CD14-positive monocyte (primary cell): ENCODE results near the gene KCNMB1. TPM values are rescaled to one million over a fixed set of nuclear protein-coding genes. Genes with fewer than 3 reads are reported as not detected.

Experiments
- DNase-seq, 3 donors: peaks; one replicate each; pipeline ENCODE4 v3.0.0-alpha.2; 2011 to 2022
- H2AFZ ChIP-seq: 2 replicates; pipeline ENCODE4 v1.6.0; 2012; ENCODE audit warnings: mild to moderate bottlenecking, low read depth, low read length, inconsistent platforms; ENCODE audit not compliant: insufficient read depth, poor library complexity, severe bottlenecking
- H3K27ac ChIP-seq, 2 donors: 1 replicate in 1 of 2; 2 replicates in 1 of 2; pipeline ENCODE4 v1.5.1; 2012 to 2013; ENCODE audit warnings: low read length in 2 of 2, control low read depth in 1 of 2, inconsistent platforms in 1 of 2, low read depth in 1 of 2, mild to moderate bottlenecking in 1 of 2
- H3K27me3 ChIP-seq, 2 donors: one replicate each; pipeline versions ENCODE4 v1.6.0 to v1.6.1; 2011 to 2013; ENCODE audit warnings: low read length in 2 of 2; ENCODE audit not compliant: control insufficient read depth in 2 of 2, insufficient read depth in 2 of 2
- H3K36me3 ChIP-seq, 2 donors: replicated peaks in 1 of 2; 1 replicate in 1 of 2; 2 replicates in 1 of 2; pipeline versions ENCODE4 v1.5.1 to v1.6.1; 2012 to 2013; ENCODE audit warnings: low read length in 2 of 2, control low read depth in 1 of 2, inconsistent platforms in 1 of 2, mild to moderate bottlenecking in 1 of 2; ENCODE audit not compliant: insufficient read depth in 2 of 2, control insufficient read depth in 1 of 2
- H3K4me1 ChIP-seq, 2 donors: 1 replicate in 1 of 2; 2 replicates in 1 of 2; pipeline versions ENCODE4 v1.5.1 to v1.6.1; 2012 to 2013; ENCODE audit warnings: low read length in 2 of 2, control low read depth in 1 of 2, inconsistent platforms in 1 of 2, mild to moderate bottlenecking in 1 of 2, moderate library complexity in 1 of 2; ENCODE audit not compliant: insufficient read depth in 2 of 2, control insufficient read depth in 1 of 2
- H3K4me2 ChIP-seq: replicated peaks from 2 replicates; pipeline ENCODE3; 2012; ENCODE audit warnings: low read length, moderate library complexity, mild to moderate bottlenecking; ENCODE audit not compliant: poor library complexity, severe bottlenecking; ENCODE audit errors: extremely low read depth
- H3K4me3 ChIP-seq, 3 experiments: fragments of 200-600 bp in 1 of 3; sonication (generic) in 1 of 3; replicated peaks in 1 of 3; 1 replicate in 2 of 3; 2 replicates in 1 of 3; pipeline ENCODE4 v1.5.1; 2011 to 2013; ENCODE audit warnings: low read length in 3 of 3, mild to moderate bottlenecking in 3 of 3, control low read depth in 2 of 3, low read depth in 2 of 3, inconsistent platforms in 1 of 3, moderate library complexity in 1 of 3
- H3K79me2 ChIP-seq: 2 replicates; pipeline ENCODE4 v1.6.0; 2012; ENCODE audit warnings: mild to moderate bottlenecking, control low read depth, inconsistent platforms, low read length, moderate library complexity; ENCODE audit not compliant: insufficient read depth
- H3K9ac ChIP-seq: 2 replicates; pipeline ENCODE4 v1.6.0; 2017; ENCODE audit warnings: low read length, mild to moderate bottlenecking; ENCODE audit not compliant: insufficient read depth, poor library complexity, severe bottlenecking
- H3K9me3 ChIP-seq, 2 donors: replicated peaks in 1 of 2; 1 replicate in 1 of 2; 2 replicates in 1 of 2; pipeline versions ENCODE4 v1.5.1 to v1.6.1; 2012 to 2013; ENCODE audit warnings: low read length in 2 of 2, control low read depth in 1 of 2; ENCODE audit not compliant: control insufficient read depth in 1 of 2, insufficient read depth in 1 of 2
- H4K20me1 ChIP-seq: 2 replicates; pipeline ENCODE4 v1.6.0; 2012; ENCODE audit warnings: mild to moderate bottlenecking, low read length, control low read depth, moderate library complexity; ENCODE audit not compliant: insufficient read depth
- H3K27ac Mint-ChIP-seq, 7 donors: one replicate each; pipeline ENCODE4 v1.8.0; 2020; ENCODE audit warnings: mild to moderate bottlenecking in 7 of 7, mixed read lengths in 7 of 7, moderate library complexity in 6 of 7, inconsistent platforms in 2 of 7
- H3K27me3 Mint-ChIP-seq, 3 donors: one replicate each; pipeline ENCODE4 v1.8.0; 2021 to 2022; ENCODE audit warnings: low read depth in 3 of 3, mild to moderate bottlenecking in 3 of 3, mixed read lengths in 3 of 3, moderate library complexity in 3 of 3, inconsistent platforms in 1 of 3
- H3K36me3 Mint-ChIP-seq, 2 donors: one replicate each; pipeline ENCODE4 v1.8.0; 2020; ENCODE audit warnings: mixed read lengths in 2 of 2, inconsistent platforms in 1 of 2, mild to moderate bottlenecking in 1 of 2
- H3K4me1 Mint-ChIP-seq: one replicate; pipeline ENCODE4 v1.8.0; 2020; ENCODE audit warnings: mild to moderate bottlenecking, mixed read lengths
- H3K4me3 Mint-ChIP-seq, 2 donors: one replicate each; pipeline ENCODE4 v1.8.0; 2020; ENCODE audit warnings: mild to moderate bottlenecking in 2 of 2, mixed read lengths in 2 of 2, moderate library complexity in 1 of 2
- H3K9me3 Mint-ChIP-seq, 7 donors: one replicate each; pipeline ENCODE4 v1.8.0; 2020 to 2022; ENCODE audit warnings: mixed read lengths in 7 of 7, mild to moderate bottlenecking in 6 of 7, moderate library complexity in 6 of 7, inconsistent platforms in 2 of 7
- WGBS: methylation state at CpG from one replicate; pipeline ENCODE4 v1.1.5; 2013; ENCODE audit warnings: missing lambda C conversion rate; ENCODE audit not compliant: insufficient coverage; 5-methylcytosine and 5-hydroxymethylcytosine counted together
- intact Hi-C, 2 donors: fragments of 100-400 bp; cut with micrococcal nuclease; formaldehyde crosslinking; loops; one replicate each; pipeline versions ENCODE4 v1.15.0 to v1.15.1; 2023
- polyA plus RNA-seq, 3 donors: library from polyadenylated mRNA; depleted of rRNA in 1 of 3; unstranded in 2 of 3; stranded (reverse) in 1 of 3; fragments of 300-500 nt in 2 of 3; fragments of >200 nt in 1 of 3; fragmentation: Illumina TruSeq in 2 of 3; gene quantifications; 1 replicate in 2 of 3; 2 replicates in 1 of 3; pipeline ENCODE4 v1.2.3, GENCODE V29; 2012 to 2021
- TF ChIP-seq, protein P1 (sequence below): fragments of 200-600 bp; IDR thresholded peaks from one replicate; pipeline ENCODE4 v1.8.0; 2022; ENCODE audit warnings: antibody characterized with exemption, mild to moderate bottlenecking

Gene KCNMB1
- polyA plus RNA-seq, 3 donors: 0.79 to 20.8 (median 1.2) TPM

DNA sequence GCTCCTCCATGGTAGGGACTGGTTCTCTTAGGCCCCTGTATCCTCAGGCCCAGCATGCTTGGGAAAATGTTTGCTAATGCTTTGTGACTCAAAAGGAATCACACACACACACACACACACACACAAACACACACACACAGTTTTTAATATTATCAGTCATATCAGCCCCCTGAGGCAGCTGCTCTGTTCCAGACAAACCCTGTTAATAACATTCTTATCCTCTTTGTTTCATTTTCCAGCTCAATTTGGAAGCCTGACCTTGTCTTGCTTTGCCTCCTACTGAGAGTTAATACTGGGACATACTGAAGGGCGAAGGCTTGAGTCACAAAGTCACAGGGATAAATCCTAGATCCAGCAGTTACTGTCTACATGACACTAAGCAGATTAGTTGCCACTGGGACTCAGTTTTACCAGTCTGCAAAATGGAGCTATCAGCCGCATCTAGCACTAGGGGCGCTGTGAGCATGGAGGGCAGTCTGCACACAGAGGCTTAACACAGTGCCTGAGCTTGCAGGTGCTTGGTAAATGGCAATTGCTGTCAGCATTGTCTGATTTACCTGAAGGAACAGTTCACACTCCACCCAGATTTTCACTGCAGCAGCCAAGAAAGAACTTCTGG lies 37.1 kb upstream of the KCNMB1 start:
- intact Hi-C loops: loop anchor here in 1 of 2 donors (5.0 kb wide), 1 partner anchor 324 kb away; no protein-coding TSS in a partner anchor
- 100% methylated on average over 3 of the region's 3 CpGs for WGBS
- no peaks in the 10 kb centered on the region for H3K9me3 ChIP-seq
- Mint-ChIP-seq H3K4me1 (peaks cover 13% of the 10 kb centered on the region), H3K27ac (no peak overlapping the region), H3K9me3 (no peaks in the 10 kb centered on the region), H3K36me3 (no peaks in the 10 kb centered on the region), H3K27me3 (peaks cover 0 to 3% (median 1%) of the 10 kb centered on the region in 3 donors), H3K4me3 (no peak overlapping the region)
- no peaks in the 10 kb centered on the region for H3K4me1 ChIP-seq
- H3K4me2 ChIP-seq: no peak overlapping the region
- no peaks in the 10 kb centered on the region for H3K36me3 ChIP-seq
- H3K9ac ChIP-seq: no peak overlapping the region
- TF ChIP-seq, protein P1, sequence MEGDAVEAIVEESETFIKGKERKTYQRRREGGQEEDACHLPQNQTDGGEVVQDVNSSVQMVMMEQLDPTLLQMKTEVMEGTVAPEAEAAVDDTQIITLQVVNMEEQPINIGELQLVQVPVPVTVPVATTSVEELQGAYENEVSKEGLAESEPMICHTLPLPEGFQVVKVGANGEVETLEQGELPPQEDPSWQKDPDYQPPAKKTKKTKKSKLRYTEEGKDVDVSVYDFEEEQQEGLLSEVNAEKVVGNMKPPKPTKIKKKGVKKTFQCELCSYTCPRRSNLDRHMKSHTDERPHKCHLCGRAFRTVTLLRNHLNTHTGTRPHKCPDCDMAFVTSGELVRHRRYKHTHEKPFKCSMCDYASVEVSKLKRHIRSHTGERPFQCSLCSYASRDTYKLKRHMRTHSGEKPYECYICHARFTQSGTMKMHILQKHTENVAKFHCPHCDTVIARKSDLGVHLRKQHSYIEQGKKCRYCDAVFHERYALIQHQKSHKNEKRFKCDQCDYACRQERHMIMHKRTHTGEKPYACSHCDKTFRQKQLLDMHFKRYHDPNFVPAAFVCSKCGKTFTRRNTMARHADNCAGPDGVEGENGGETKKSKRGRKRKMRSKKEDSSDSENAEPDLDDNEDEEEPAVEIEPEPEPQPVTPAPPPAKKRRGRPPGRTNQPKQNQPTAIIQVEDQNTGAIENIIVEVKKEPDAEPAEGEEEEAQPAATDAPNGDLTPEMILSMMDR: no peak
- no peaks in the 10 kb centered on the region for H3K79me2 ChIP-seq
- DNase-seq: no peak
- H2AFZ ChIP-seq: no peak overlapping the region
- H4K20me1 ChIP-seq: no peaks in the 10 kb centered on the region
- H3K4me3 ChIP-seq: no peak overlapping the region
- H3K27ac ChIP-seq: no peak overlapping the region
- H3K27me3 ChIP-seq: no peaks in the 10 kb centered on the region

DNA sequence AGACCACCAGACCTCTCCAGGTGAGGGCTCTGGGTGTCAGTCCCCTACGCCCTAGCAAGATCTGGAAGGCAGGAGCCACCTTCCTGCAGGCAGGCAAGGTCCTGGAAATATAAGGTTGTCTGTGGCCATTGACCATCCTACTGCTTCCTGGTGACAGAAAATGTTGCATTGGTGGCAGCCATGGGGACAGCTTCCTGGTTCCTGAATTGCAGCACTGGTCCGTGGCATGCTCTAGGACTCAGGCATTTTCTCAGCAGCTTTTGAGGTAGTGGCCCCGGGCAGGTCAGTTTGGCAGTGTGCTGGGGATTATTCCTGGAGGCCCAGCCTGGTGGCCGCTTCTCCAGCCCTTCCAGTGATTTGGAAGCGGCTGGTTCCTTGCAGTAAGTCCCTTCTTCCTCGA lies 36.6 kb upstream of the KCNMB1 start:
- no peak overlapping the region for H3K9ac ChIP-seq
- no peaks in the 10 kb centered on the region for H3K36me3 ChIP-seq
- TF ChIP-seq, protein P1: no peak
- no peak for DNase-seq
- no peaks in the 10 kb centered on the region for H3K9me3 ChIP-seq
- WGBS: 52% methylated on average over 3 of the region's 6 CpGs
- no peaks in the 10 kb centered on the region for H4K20me1 ChIP-seq
- H3K27me3 ChIP-seq: no peaks in the 10 kb centered on the region
- no peaks in the 10 kb centered on the region for H3K36me3 Mint-ChIP-seq
- H3K27me3 Mint-ChIP-seq: peaks cover 1 to 3% (median 2%) of the 10 kb centered on the region in 3 donors
- no peaks in the 10 kb centered on the region for H3K9me3 Mint-ChIP-seq
- no peak overlapping the region for H3K4me2 ChIP-seq
- peaks cover 16% of the 10 kb centered on the region for H3K4me1 Mint-ChIP-seq
- no peak overlapping the region for H3K4me3 ChIP-seq
- no peak overlapping the region for H3K27ac ChIP-seq
- H3K4me3 Mint-ChIP-seq: no peak overlapping the region
- H3K79me2 ChIP-seq: no peaks in the 10 kb centered on the region
- no peaks in the 10 kb centered on the region for H3K4me1 ChIP-seq
- H3K27ac Mint-ChIP-seq: no peak overlapping the region
- no peak overlapping the region for H2AFZ ChIP-seq
- intact Hi-C loops: loop anchor here in 1 of 2 donors (5.0 kb wide), 1 partner anchor 323 kb away; no protein-coding TSS in a partner anchor
